A549 (cell line): Measurements from ENCODE around the gene KCNQ2. TPM values are rescaled to one million over a fixed set of nuclear protein-coding genes. Genes with fewer than 3 reads are reported as not detected.
A peak's percentile ranks its signal among the peaks of the same experiment; 100 is the strongest.

Experiments
- ATAC-seq, 2 experiments: fragments of 200-7000 bp in 1 of 2; fragments of >200 bp in 1 of 2; cut with Nextera tagmentation in 1 of 2; cut with Tn5 transposase in 1 of 2; 3 replicates each; pipeline versions ENCODE4 v1.8.0 to v1.9.1; 2018 to 2020; ENCODE audit warnings: mild to moderate bottlenecking in 1 of 2, moderate library complexity in 1 of 2
- CTCF ChIA-PET: fragments of 300-600 bp; sonication (Branson Sonifier 250); formaldehyde crosslinking; extraction: SDS; loops from one replicate; lab custom pipeline; 2021; ENCODE audit warnings: antibody characterized with exemption, inconsistent platforms; lab: Yijun Ruan, JAX
- POLR2A ChIA-PET: fragments of 350-600 bp; formaldehyde crosslinking; extraction: SDS; loops from one replicate; lab custom pipeline; 2021; ENCODE audit warnings: antibody characterized with exemption, inconsistent platforms; lab: Yijun Ruan, JAX
- DNase-seq, 2 experiments: peaks; one replicate each; pipeline versions ENCODE4 v3.0.0 to v3.0.0-alpha.2; 2011 to 2016; ENCODE audit warnings: low read depth in 1 of 2, low spot score in 1 of 2
- FAIRE-seq: peaks from 2 replicates; lab custom pipeline; 2011; peaks lifted over from hg19 to GRCh38; lab: Jason Lieb, UNC
- H3K27ac ChIP-seq, 2 experiments: fragments of >200 bp; sonication (Bioruptor Twin); formaldehyde crosslinking; 3 replicates each; pipeline ENCODE4 v1.5.1; 2016 to 2017
- H3K4me1 ChIP-seq: fragments of >200 bp; sonication (Bioruptor Twin); formaldehyde crosslinking; 3 replicates; pipeline ENCODE4 v1.6.1; 2016
- H3K4me2 ChIP-seq: fragments of >200 bp; sonication (Bioruptor Twin); formaldehyde crosslinking; 3 replicates; pipeline ENCODE4 v1.6.1; 2016
- H3K4me3 ChIP-seq: fragments of >200 bp; sonication (Bioruptor Twin); formaldehyde crosslinking; 3 replicates; pipeline ENCODE4 v1.5.1; 2016
- H3K9me3 ChIP-seq: fragments of >200 bp; sonication (Bioruptor Twin); formaldehyde crosslinking; 3 replicates; pipeline ENCODE4 v1.6.1; 2016
- BHLHE40 ChIP-seq: IDR thresholded peaks from 2 replicates; pipeline ENCODE4 v1.6.1; 2012; ENCODE audit warnings: low read depth, low read length, inconsistent platforms
- CBX8 ChIP-seq: fragments of 200-600 bp; sonication (generic); IDR thresholded peaks from 2 replicates; pipeline ENCODE4 v1.6.1; 2016
- ELK1 ChIP-seq: fragments of 150-350 bp; IDR thresholded peaks from 2 replicates; pipeline ENCODE4 v1.6.1; 2014; ENCODE audit warnings: low read depth, mild to moderate bottlenecking, low read length
- EP300 ChIP-seq, 2 experiments: fragments of >200 bp; sonication (Bioruptor Twin); formaldehyde crosslinking; IDR thresholded peaks; 2 replicates in 1 of 2; 3 replicates in 1 of 2; pipeline ENCODE4 v1.6.1; 2016 to 2017
- HES2 ChIP-seq: fragments of >200 bp; sonication (Bioruptor Twin); formaldehyde crosslinking; IDR thresholded peaks from 2 replicates; pipeline ENCODE4 v1.6.1; 2016
- HOXA7 ChIP-seq: fragments of 250-450 bp; sonication (Bioruptor Pico); IDR thresholded peaks from 2 replicates; pipeline ENCODE4 v1.5.0; 2020; ENCODE audit warnings: mild to moderate bottlenecking, moderate library complexity
- HOXB5 ChIP-seq: fragments of 250-450 bp; sonication (Bioruptor Pico); IDR thresholded peaks from 2 replicates; pipeline ENCODE4 v1.5.0; 2020; ENCODE audit warnings: mild to moderate bottlenecking, moderate library complexity
- JUN ChIP-seq, 2 experiments: fragments of >200 bp; sonication (Bioruptor Twin); formaldehyde crosslinking; IDR thresholded peaks; 2 replicates in 1 of 2; 3 replicates in 1 of 2; pipeline ENCODE4 v1.6.1; 2016 to 2017
- JUNB ChIP-seq: fragments of >200 bp; sonication (Bioruptor Twin); formaldehyde crosslinking; IDR thresholded peaks from 2 replicates; pipeline ENCODE4 v1.6.1; 2016
- MYC ChIP-seq: IDR thresholded peaks from 2 replicates; pipeline ENCODE4 v1.6.1; 2012; ENCODE audit warnings: mild to moderate bottlenecking, inconsistent platforms, low read length, improper control_type of control experiment, borderline replicate concordance
- NFE2L2 ChIP-seq: fragments of 150-350 bp; conservative IDR thresholded peaks from 2 replicates; pipeline ENCODE4 v1.6.1; 2014; ENCODE audit warnings: low read length
- POLR2A ChIP-seq: IDR thresholded peaks from 2 replicates; pipeline ENCODE4 v1.6.1; 2012; ENCODE audit warnings: mild to moderate bottlenecking, low read length
- REST ChIP-seq: fragments of 200-600 bp; sonication (generic); IDR thresholded peaks from 2 replicates; pipeline ENCODE4 v1.6.1; 2016; ENCODE audit warnings: antibody characterized with exemption, mild to moderate bottlenecking, moderate library complexity
- RNF2 ChIP-seq: fragments of 200-600 bp; sonication (generic); IDR thresholded peaks from 2 replicates; pipeline ENCODE4 v1.6.1; 2016; ENCODE audit warnings: low read depth, mild to moderate bottlenecking, antibody characterized with exemption, moderate library complexity, borderline replicate concordance
- TFCP2L1 ChIP-seq: fragments of 250-450 bp; sonication (Bioruptor Pico); IDR thresholded peaks from 2 replicates; pipeline ENCODE4 v1.5.0; 2021; ENCODE audit warnings: mild to moderate bottlenecking
- TP53 ChIP-seq: fragments of 250-450 bp; sonication (Bioruptor Pico); IDR thresholded peaks from 2 replicates; pipeline ENCODE4 v1.5.0; 2021; ENCODE audit warnings: mild to moderate bottlenecking, moderate library complexity
- USF2 ChIP-seq: fragments of 450-650 bp; IDR thresholded peaks from 2 replicates; pipeline ENCODE4 v1.6.1; 2014; ENCODE audit warnings: antibody characterized with exemption
- ZFP36 ChIP-seq: fragments of 450-650 bp; IDR thresholded peaks from 2 replicates; pipeline ENCODE4 v1.6.1; 2014; ENCODE audit warnings: borderline replicate concordance; ENCODE audit not compliant: partially characterized antibody
- whole genome bisulfite sequencing: methylation state at CpG from one replicate; pipeline ENCODE4 v1.1.6; 2017; ENCODE audit errors: missing lambda C conversion rate; 5-methylcytosine and 5-hydroxymethylcytosine counted together
- polyA plus RNA-seq, 4 experiments: library from polyadenylated mRNA; depleted of rRNA in 3 of 4; stranded (reverse); fragments of >200 nt; fragmentation: RNase III in 1 of 4; extraction: RNeasy Plus Mini Kit Qiagen cat#74134 plus additional on column Dnase treatment in 1 of 4; gene quantifications; 2 replicates in 3 of 4; 3 replicates in 1 of 4; pipeline ENCODE4 v1.2.3, GENCODE V29; 2011 to 2017

KCNQ2 gene
- polyA plus RNA-seq, 2 of the 4 experiments (the other 2 are of a cell fraction), result 0.14 to 0.36 TPM

GRCh38 chr20:63360850-63361518, 111.5 kb downstream of the KCNQ2 start, which contains the start of gene CHRNA4:
CHRNA4 (minus strand) TSS chr20:63361349; CDS start chr20:63361165, 184 bp downstream.
- ATAC-seq (peak in 1 of 2 experiments; percentile 29; a peak in 3 of 6 replicates), FAIRE-seq (no peak)
- WGBS, result 0% methylated on average over 2 of the region's 79 CpGs

GRCh38 chr20:63359937-63360849, 112.3 kb downstream of the KCNQ2 start:
- H3K4me1 ChIP-seq, result 0 out of 3 replicates have a peak, but pooled peaks cover 4% of the 10 kb centered on the region
- no peak for DNase-seq
- TF ChIP-seq ELK1 (no peak), MYC (no peak), BHLHE40 (no peak), ZFP36 (no peak)
- ChIA-PET POLR2A (no interaction called here), CTCF (interaction anchor here (0.9 to 4.8 kb wide), 3 partner anchors 22 to 51 kb away, joined by 3 to 21 read pairs (median 11); no protein-coding TSS in a partner anchor)
- no peak overlapping the region; a peak in 1 of 6 replicates for H3K27ac ChIP-seq
- no peak for FAIRE-seq
- H3K9me3 ChIP-seq, result no peaks in the 10 kb centered on the region
- ATAC-seq, result no peak
- peak overlapping the region; percentile 36; the same call in 1 of the 3 replicates for H3K4me3 ChIP-seq
- 55% methylated on average over 29 of the region's 38 CpGs for WGBS
- peak overlapping the region; percentile 82 for H3K4me2 ChIP-seq

More at GRCh38 chr20:63360850-63361518, 111.5 kb downstream of the KCNQ2 start, which contains the start of gene CHRNA4:
- Histone ChIP-seq H3K27ac (peak within 1 kb of the TSS in 1 of 2 experiments; percentile 57; a peak in 3 of 6 replicates), H3K4me1 (0 out of 3 replicates have a peak, but pooled peaks cover 4% of the 10 kb centered on the region), H3K4me2 (peak within 1 kb of the TSS; percentile 82), H3K9me3 (no peaks in the 10 kb centered on the region), H3K4me3 (peak within 1 kb of the TSS; percentile 36)
- DNase-seq, result peak in 1 of 2 experiments; percentile 38
- TF ChIP-seq RNF2 (no peak), JUNB (no peak), JUN (IDR thresholded peaks at IDR 0.05) (no peak), HOXA7 (CRISPR knock-in tag) (no peak), POLR2A (no peak), TFCP2L1 (CRISPR knock-in tag) (no peak), NFE2L2 (no peak), EP300 (IDR thresholded peaks at IDR 0.05) (no peak), CBX8 (no peak), HES2 (no peak), REST (no peak), USF2 (no peak), HOXB5 (CRISPR knock-in tag) (no peak), TP53 (CRISPR knock-in tag) (no peak)
- POLR2A ChIA-PET, result no interaction called here
- CTCF ChIA-PET, result interaction anchor here (0.9 to 4.8 kb wide), 3 partner anchors 20 to 52 kb away, joined by 3 to 21 read pairs (median 11); no protein-coding TSS in a partner anchor
